NCI-H1436 (cell line): Measurements from ENCODE around the gene PKHD1.
"Not testable (repeated sequence)": the region's sequence is repeated elsewhere in the genome, so short reads cannot be mapped to it uniquely, and the experiment has no call there.

ENCODE experiments used
- DNase-seq: peaks from one replicate; lab custom pipeline; 2025; lab: John Stamatoyannopoulos, UW

The PKHD1 gene

DNA sequence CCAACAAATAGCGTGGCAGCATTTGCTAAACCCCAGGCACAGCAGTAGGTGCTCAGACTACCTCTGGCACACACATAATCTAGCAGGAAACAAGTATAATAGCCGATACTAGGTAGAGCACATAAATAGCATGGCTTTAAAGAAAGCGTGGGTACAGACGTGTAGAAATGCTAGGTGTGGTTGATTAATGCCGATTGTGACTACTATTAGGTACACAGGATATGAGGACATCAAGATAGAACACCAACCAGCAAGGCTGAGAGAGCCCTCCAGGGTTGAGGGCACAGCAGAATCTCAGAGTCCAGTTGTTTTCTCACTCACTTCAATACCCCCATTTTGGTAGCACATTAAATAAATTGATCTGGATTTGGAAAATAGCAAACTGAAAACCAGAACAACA lies 100.5 kb downstream of the PKHD1 start:
- no peak for DNase-seq

DNA sequence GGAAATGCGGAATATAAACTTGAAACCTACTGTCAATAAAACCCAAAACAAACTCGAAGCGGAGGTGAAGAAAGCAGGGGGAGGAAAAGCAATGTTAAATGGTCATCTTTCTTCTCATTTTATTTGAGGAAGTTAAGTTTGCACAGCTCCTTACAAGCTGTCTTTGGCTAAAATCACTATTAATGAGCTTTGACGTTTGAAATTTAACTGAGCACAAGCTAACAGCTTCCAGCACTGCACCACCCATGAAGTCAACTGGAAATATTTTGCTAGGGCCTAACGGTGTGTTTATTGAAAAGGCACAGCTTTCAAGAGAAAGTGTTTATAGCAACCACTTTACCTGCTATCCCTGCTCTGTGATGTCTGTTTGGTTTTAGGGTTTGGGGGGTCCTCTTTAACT lies 103.8 kb downstream of the PKHD1 start:
- no peak for DNase-seq

DNA sequence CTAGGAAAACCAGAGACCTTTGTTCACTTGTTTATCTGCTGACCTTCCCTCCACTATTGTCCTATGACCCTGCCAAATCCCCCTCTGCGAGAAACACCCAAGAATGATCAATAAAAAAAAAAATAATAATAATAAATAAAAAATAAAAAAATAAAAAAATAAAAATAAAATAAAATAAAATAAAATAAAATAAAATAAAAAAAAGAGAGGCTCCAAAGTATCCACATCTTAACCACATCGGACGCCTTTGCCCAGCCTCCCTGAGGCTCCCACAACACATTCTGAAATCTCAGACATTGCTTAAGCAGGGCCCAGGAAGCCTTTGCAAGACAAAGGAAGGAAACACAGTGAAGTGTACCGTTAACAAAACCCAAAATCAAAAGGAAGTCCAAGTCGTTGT lies 104.7 kb downstream of the PKHD1 start:
- DNase-seq = not testable (repeated sequence)

DNA sequence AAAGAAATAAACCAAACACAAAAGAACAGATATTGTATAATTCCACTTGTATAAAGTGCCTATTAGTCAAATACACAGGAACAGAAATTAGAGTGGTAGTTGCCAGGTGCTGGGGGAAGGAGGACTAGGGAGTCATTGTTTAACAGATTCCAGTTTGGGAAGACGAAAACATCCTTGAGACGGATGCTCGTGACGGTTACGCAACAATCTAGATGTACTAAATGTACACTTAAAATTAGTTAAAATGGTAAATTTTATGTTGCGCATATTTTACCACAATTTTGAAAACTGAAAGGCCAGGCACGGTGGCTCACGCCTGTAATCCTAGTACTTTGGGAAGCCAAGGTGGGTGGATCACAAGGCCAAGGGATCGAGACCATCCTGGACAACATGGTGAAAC lies 111.0 kb downstream of the PKHD1 start:
- DNase-seq = no peak

DNA sequence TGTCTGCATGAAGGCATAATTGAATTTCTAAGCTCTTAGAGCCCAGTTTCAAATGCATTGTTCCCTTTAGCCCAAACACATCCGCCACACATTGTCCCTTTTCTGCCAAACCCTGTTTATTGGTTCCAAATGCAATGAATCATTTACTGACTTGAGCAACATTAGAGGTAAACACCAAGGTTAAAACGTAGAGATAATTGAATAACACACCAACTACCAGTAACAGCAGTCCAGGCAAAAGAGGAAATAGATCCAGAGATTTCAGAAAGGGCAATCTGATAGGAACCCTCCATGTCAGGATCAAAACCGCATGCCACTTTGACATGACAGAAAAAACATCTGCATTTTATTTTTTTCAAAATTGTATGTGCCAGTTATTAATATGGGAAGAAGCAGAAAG lies 114.8 kb downstream of the PKHD1 start:
- no peak for DNase-seq

DNA sequence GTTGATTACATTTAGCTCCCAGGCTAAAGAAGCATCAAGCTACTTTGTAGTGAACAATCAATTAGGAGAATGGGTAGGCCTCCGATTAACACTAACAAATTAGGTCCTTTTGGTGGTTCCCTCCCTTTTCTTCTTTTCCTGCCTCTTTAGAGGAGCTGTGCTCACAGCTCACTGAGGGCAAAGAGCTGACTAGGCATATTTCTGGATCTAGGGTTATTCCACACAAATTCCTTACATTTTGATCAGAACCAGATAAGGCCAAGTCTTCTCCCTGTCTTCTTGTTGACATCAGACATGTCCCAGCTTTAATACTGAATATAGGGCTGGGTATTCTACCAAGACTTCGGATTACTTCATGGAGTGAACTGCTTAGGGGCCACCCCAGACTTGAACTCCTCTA lies 119.1 kb downstream of the PKHD1 start:
- no peak for DNase-seq

DNA sequence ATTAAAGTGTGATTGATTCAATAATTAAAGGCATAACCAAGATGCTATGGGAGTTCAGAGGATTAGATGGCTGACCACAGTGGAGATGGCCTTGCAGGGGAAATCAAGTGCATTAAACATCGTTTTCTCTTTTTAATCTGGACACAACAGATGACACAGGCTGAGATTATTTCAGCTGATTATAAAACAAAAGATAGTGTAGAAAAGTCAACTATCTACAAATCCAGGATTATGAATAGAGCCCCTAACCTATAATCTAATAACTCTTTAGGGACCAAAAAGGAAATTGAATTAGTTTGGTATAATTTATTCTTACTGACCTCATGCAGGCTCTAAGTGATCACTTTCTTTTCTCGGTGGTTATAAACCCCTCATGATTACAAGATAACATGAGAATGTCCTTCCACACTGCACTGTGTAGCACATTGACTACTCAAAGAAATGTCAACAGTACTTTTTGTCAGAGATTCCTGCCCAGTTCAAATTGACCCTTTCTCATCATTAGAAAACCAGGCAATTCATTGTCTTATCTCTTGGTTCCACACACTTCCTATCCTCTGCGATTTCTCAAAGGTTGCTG lies 122.1 kb downstream of the PKHD1 start:
- no peak for DNase-seq

DNA sequence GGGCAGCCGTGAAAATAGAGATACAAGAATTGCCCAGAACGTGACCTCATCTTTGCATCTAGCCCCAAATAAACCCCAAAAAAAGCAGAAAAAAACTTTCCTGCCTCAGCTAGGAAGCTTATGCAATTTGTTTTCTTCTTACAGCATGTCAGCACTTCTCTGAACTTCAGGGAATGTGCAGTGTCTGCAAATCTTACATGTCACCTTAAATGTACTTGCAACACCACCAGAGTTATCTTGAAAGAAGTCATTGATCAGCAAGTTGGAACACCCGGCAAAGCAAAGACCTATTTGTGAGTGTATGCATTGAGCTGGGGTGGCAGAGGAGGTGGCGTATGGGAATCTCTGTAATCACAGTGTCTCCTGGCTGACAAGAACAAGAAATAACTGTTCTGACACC lies 123.4 kb downstream of the PKHD1 start:
- DNase-seq = no peak

DNA sequence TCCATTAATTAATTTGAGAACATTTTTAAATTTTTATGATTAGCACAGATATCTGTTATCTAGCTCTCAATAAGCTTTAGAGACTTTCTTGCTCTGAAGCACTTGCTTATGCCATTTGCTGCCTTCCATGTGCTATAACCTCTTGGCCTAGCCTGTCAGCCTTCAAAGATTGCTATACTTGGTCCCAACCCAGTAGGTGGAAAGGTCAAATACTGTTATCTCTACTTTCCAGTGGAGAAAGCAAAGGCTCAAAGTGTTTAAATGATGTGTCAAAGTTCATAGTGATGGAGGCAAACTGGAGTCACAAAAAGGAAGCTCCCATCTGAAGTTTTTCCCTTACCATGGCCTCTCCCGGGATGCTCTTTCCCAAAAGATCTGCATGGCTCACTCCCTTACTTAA lies 125.1 kb downstream of the PKHD1 start:
- DNase-seq = no peak

DNA sequence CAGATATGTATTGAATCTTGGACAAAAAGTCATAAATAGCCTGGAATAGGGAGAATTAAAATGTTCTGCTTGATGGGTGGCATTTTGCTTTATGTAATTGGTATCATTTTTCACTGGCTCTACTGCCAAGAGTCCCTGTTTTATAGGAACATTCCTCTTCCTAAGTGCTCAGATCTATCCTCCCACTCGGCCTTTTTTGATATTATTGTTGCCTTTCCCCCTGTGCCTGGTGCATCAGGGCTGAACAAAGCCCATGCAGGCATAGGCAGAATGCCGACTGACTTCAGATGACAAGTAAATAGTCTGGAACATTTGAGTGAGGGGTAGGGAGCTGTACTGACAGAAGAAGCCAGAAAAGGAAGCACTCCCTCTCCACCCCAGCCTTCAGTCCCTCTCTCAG lies 127.0 kb downstream of the PKHD1 start:
- DNase-seq = no peak

DNA sequence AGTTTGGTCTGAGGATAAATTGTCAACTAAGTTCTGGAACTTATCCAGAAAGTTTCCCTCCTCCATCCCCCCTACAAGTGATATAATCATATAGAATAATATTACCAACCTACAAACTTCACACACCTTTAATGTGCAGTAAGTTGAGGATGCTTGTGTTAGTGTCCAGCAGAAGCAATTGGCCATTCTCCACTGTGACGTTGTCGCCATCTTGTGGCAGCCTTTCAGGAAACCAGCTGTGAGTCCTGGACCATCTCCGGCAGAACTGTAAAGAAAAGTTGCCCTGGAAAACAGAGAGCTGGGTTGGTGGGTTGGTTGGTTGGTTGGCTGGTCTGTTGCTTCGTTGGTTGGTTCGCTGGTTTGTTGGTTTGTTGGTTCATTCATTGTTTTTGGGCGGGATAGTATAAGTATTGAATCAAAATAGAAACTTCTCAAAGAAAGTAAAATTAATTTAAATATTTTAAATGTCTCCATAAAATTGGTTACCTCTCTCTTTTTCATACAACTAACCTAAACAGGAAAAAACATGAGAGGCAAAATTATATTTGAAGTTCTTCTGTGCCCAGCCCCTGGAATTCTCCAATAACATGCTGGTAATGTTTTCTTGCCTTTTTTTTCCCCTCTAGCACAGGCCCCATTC lies 127.5 kb downstream of the PKHD1 start:
- peak; percentile 37 for DNase-seq

DNA sequence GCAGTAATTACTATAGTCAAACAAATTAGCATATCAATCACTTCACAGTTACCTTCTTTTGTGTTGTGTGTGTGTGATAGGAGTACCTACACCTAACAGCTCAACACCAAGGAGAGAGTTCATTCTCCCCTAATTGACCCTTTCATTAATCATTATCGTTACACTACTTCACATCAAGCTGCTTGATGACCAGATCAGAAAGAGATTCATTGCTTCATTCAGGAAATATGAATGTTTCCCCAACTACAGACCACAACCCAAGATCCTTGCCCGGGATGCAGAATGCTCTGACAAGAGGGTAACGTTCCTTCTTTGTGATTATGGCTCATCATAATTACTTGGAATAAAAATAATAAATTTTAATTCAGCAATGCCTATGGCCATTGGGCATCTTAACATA lies 132.7 kb downstream of the PKHD1 start:
- DNase-seq = no peak

DNA sequence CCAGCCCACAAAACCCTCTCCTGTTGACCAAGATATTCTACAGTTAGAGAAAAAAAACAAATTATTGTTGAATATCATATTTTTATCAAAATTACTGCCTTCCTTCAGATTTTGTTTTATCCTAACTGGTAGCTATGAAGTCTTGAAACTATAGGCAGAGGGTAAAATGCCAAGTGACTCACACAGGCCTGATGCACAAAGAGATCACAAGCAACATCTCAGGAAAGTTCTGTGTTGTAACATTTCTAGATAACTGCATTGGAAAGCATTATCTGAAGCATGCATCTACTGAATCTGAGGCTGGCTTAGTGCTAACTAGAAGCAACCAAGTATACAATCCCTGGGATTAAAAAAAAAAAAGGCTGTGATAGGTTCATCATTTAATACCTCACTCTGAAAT lies 134.2 kb downstream of the PKHD1 start:
- DNase-seq = no peak

DNA sequence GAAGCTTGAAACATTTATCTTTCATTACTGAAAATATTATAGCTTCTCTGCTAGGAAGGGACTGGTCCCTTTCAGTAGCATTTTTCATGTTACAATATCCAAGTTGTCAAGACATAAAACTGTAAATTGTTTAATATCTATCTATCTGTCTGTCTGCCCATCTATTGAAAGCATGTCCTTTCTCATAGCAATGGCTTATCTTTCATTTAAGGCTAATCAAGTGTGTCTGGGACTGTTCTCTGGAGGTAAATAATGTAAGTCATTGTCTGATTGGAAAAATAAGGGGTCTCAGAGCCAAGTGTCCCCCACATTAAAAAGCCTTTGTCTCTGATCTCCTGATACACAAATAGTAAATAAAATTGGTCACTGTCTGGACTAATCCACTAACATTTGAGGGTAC lies 135.5 kb downstream of the PKHD1 start:
- DNase-seq = no peak

DNA sequence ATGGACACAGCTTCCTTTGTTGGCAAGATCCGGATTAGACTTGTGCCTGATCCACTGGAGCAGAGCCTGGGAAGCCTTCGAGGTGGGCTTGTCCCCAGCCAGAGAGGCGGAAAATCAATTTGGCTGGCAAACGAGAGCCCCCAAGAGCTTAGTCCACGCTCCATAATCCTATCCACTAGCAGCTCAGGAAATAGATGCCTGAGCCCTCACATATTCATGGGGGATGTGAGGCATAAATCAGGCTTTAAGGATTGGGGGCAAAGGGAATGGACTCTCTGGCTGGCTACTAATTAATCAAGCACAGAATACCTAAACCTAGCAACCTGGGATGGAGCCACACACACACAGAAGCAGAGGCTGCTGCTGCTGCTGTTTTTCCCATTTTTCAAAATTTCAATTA lies 137.9 kb downstream of the PKHD1 start:
- no peak for DNase-seq

DNA sequence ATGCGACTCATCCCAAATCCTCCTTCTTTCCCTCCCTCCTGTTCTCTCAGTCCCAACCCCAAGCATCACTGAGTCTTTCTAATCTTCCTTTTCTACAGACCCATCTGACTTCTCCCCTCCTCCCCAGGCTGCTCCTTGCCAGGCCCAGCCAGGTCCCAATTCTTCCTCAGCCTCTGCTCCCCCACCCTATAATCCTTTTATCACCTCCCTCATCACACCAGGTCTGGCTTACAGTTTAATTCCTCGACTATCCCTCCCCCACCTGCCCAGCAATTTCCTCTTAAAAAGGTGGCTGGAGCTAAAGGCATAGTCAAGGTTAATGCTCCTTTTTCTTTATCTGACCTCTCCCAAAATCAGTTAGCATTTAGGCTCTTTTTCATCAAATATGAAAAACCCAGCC lies 147.7 kb downstream of the PKHD1 start:
- DNase-seq = not testable (repeated sequence)

DNA sequence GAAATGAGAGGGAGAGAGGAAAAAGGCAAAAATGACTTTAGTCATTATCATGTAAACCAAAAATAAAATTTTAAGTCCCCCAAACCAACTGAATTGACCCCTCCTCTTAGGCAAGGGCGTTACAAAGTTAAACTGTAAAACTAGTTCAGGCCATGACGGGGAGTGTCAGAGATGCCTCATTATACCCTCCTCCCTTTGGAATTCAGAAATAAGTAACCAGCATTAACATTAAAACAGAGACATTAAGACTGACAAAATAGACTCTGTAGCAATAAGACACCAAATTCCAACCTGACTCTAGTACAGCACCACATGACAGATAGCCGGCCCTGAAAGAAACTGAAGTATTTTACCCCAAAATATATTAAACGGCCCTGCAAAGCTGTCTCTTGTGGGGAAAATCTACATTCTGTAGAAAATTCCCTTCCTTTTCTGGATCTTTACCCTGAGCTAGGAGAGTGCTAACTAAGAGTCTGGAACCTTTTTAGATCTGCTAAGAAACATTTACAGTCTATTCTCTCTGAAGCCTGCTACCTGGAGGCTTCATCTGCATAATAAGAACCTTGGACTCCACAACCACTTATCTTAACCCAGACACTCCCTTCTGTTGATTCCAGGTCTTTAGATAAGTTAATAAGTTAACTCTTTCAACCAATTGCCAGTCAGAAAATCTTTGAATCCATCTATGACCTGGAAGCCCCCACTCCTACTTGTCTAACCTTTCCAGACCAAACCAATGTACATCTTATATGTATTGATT lies 150.7 kb downstream of the PKHD1 start:
- DNase-seq = no peak

DNA sequence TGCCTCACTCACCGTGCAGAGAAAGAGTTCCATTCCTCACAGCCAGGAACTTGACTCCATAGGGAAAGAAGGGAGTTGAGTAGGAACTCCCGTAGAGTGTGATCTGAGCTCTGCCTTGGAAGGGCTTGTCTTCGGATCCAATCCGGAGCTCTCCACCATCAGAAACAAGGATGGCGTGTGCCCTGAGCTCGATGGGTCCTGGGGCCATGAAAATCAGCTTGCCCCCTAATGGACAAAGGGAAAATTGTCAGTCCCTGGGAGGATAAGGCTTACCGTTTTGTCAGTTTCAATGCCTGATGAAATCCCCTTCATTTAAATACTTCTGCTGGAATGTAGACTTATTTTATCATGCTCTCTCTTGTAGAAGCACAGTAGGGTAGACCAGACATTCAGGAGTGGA lies 153.3 kb downstream of the PKHD1 start:
- DNase-seq = no peak

DNA sequence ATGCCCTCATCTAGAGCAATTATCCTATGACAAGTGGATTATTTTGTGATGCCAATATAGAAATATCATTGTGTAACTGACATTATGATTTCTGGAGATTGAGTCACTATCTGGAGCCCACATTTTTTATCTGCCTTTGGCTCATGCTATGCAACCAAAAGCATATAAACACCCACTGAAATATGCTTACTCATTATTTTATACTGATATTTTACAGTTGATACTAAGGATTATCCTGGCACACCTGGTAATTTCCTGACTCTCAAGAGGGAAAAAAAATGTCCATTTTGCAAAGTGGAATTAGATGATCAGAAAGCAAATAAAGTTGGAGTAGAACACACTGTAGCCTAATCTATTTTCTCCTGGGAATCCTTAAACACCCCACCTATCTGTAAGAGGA lies 154.5 kb downstream of the PKHD1 start:
- no peak for DNase-seq

DNA sequence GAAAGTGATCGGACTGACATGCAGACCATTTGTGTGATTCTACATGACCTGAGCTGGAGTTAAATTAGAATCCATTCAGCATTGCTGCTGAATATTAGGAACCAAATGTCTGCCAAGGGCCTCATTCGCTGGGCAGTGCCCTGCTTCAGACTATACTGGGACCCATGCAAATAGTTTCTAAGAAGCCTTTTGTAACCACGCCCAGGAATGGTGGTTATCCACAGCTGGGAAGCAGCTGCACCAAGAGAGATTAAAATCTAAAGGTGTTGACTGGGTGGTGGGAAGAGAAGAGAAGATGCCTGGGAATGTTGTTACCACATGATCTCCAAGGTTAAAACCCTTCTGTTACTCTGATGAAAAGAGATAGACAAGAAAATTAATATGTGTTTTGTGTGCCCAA lies 156.8 kb downstream of the PKHD1 start:
- DNase-seq = no peak

DNA sequence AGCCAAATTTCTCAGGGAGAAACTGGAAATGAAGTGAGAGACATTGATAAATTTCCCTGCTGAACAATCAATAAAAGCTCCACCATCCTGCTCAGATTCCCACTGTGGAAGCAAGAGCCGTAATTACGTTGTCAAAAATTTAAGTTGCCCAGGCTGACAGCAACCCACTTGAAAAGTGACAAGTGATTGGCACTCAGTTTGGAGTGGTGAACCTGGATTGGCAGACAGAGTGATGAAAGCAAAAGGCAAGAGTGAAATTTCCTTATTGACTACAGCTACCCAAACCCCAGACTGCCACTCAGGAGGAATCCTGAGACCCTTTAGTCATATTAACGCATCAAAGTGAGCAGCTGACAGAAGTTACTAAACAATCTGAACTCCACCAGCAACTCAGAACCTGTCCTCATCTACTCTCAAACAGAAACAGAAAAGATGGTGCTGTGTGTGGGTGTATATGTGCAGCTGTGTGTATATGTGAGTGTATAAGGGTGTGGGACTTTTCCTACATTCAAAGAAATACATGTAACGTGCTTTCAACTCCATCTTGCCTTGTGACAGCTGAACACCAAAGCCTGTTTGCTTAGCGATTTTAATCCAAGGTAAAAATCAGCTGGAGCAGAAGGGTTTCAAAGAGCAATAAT lies 157.4 kb downstream of the PKHD1 start:
- no peak for DNase-seq

DNA sequence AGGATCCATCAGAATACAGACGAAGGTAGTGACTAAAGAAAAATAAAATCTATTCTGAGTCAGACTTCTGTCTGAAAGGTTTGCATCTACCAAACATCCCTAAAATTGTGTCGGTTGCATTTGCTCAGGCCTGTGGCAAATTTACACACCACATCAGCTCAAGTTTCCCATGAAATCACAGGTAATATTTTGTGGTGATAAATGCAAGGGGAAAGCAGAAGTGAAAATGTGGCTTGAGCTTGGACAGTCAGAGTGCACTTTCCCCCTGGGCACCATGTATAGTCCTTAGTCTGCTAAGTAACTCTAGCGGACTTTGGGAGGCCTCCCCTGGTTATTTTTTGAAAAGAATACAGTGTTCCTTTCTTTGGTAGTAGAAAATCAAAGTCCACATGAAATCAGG lies 159.1 kb downstream of the PKHD1 start:
- no peak for DNase-seq

DNA sequence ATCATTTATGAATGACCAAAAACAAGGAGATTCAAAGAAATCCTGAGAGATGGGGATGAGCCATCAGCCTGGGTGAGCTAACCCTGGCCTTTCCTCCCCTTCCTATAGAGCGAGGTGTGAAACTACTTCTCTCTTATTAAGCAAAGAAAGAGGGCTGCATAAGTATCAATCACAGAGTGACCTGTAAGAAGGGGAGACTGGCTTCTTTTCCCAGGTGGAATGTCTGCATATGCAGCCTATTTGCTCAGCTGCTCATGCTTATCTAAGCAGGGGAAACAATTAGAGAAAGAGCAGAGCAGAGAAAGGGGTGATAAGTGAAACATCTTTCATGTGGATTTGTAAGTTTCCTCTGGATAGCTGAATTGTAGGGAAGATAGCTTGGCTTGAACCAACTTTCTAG lies 160.0 kb downstream of the PKHD1 start:
- DNase-seq = no peak
